Endothelial cell of umbilical vein (primary cell): ENCODE measurements around the gene CDKN3.

Experiments used
- MYC ChIP-seq: IDR thresholded peaks from one replicate; pipeline ENCODE4 v1.6.1; 2011; ENCODE audit warnings: mild to moderate bottlenecking, low read depth, low read length
- TF ChIP-seq, protein P1 (sequence below), 2 donors: IDR thresholded peaks; 1 replicate in 1 of 2; 2 replicates in 1 of 2; pipeline ENCODE4 v1.5.1; 2011; ENCODE audit warnings: low read length in 2 of 2, mild to moderate bottlenecking in 2 of 2, moderate library complexity in 2 of 2, control low read depth in 1 of 2, inconsistent platforms in 1 of 2, low read depth in 1 of 2; ENCODE audit not compliant: insufficient read depth in 1 of 2; ENCODE audit errors: extremely low read depth in 1 of 2

DNA sequence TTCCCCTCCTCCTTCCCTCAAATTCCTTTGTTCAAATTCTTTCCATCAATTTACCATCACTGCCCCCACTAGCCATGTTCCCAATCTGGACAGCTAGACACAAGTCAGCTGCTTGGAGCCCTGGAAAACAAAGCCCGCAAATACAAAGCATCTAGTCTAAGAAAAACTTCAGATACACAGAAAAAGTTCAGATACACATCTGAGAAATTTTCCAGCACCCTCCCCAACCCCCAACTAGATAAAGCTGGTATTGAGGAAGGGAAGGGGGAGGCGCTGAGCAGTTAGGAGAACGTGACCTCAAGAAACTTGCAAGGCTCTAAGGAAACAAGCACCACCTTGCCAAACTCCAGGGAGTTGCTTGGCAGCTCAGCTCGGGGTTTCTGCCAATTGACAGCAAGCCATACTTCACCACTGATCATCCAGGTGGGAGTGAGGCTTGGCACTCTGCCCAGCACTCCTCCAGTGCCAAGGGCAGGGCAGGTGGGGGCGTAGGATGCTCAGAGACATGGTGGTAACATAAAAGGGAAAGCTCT lies 49.4 kb downstream of the CDKN3 start:
- TF ChIP-seq, protein P1, sequence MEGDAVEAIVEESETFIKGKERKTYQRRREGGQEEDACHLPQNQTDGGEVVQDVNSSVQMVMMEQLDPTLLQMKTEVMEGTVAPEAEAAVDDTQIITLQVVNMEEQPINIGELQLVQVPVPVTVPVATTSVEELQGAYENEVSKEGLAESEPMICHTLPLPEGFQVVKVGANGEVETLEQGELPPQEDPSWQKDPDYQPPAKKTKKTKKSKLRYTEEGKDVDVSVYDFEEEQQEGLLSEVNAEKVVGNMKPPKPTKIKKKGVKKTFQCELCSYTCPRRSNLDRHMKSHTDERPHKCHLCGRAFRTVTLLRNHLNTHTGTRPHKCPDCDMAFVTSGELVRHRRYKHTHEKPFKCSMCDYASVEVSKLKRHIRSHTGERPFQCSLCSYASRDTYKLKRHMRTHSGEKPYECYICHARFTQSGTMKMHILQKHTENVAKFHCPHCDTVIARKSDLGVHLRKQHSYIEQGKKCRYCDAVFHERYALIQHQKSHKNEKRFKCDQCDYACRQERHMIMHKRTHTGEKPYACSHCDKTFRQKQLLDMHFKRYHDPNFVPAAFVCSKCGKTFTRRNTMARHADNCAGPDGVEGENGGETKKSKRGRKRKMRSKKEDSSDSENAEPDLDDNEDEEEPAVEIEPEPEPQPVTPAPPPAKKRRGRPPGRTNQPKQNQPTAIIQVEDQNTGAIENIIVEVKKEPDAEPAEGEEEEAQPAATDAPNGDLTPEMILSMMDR (IDR thresholded peaks at IDR 0.05; ENCODE audit: extremely low read depth in 1 of 2, insufficient read depth in 1 of 2, low read depth in 1 of 2, low read length in 2 of 2) = no peak
- TF ChIP-seq MYC = no peak
